ENCODE data around the gene CXCL8.

Gene CXCL8

GRCh38 chr4:73707918-73708577, 32.3 kb upstream of the CXCL8 start:
- TF ChIP-seq CTCF (conservative IDR thresholded peaks at IDR 0.05): no peak
- no peak for TF ChIP-seq ZFX (IDR thresholded peaks at IDR 0.05)
- no peak overlapping the region; the same call in 1 of the 2 replicates for H3K27ac ChIP-seq

- H3K27ac ChIP-seq: no peak overlapping the region
- TF ChIP-seq ZFX (IDR thresholded peaks at IDR 0.05) (no peak), CTCF (conservative IDR thresholded peaks at IDR 0.05) (no peak)
These were observed 30.8 kb upstream of the CXCL8 start for GRCh38 chr4:73709451-73710033.

GRCh38 chr4:73710094-73710493, 30.3 kb upstream of the CXCL8 start:
- no peak for TF ChIP-seq CTCF (conservative IDR thresholded peaks at IDR 0.05)
- TF ChIP-seq ZFX (IDR thresholded peaks at IDR 0.05): no peak
- H3K27ac ChIP-seq: no peak overlapping the region

- TF ChIP-seq ZFX (IDR thresholded peaks at IDR 0.05) (no peak), CTCF (conservative IDR thresholded peaks at IDR 0.05) (no peak)
- no peak overlapping the region for H3K27ac ChIP-seq
These were observed 28.4 kb upstream of the CXCL8 start for GRCh38 chr4:73711989-73712388.

- no peak for TF ChIP-seq CTCF (conservative IDR thresholded peaks at IDR 0.05)
- TF ChIP-seq ZFX (IDR thresholded peaks at IDR 0.05): no peak
- H3K27ac ChIP-seq: no peak overlapping the region
These were observed 26.7 kb upstream of the CXCL8 start for GRCh38 chr4:73713650-73714049.

- H3K27ac ChIP-seq: no peak overlapping the region
- no peak for TF ChIP-seq ZFX (IDR thresholded peaks at IDR 0.05)
- no peak for TF ChIP-seq CTCF (conservative IDR thresholded peaks at IDR 0.05)
These were observed 25.7 kb upstream of the CXCL8 start for GRCh38 chr4:73714647-73715046.

- H3K27ac ChIP-seq: no peak overlapping the region
- TF ChIP-seq CTCF (conservative IDR thresholded peaks at IDR 0.05): no peak
- TF ChIP-seq ZFX (IDR thresholded peaks at IDR 0.05): no peak
These were observed 24.7 kb upstream of the CXCL8 start for GRCh38 chr4:73715659-73716058.
